Measurements from ENCODE around the gene ELOVL1.
"Not testable (repeated sequence)": the region's sequence is repeated elsewhere in the genome, so short reads cannot be mapped to it uniquely, and the experiment has no call there.

Gene ELOVL1

GRCh38 chr1:43381612-43382011, 13.8 kb upstream of the ELOVL1 start:
- no peak for DNase-seq (ENCODE audit: low spot score)

DNA sequence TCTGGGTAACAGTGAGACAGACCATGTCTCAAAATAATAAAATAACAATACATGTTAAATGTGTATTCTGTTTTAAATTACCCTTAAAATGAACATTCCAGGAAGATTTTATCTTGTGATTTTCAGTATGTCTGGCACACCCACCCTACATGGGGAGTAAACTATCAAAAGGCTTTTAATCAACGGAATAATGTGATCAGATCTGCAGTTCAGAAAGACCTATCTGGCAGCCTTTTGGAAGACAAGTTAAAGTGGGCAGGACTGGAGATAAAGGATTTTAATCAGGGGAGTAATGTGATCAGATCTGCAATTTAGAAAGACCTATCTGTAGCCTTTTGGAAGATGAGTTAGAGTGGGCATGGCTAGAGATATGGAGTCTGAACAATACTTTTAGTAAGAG, 11.7 kb upstream of the ELOVL1 start:
- DNase-seq (ENCODE audit: low spot score) = no peak

DNA sequence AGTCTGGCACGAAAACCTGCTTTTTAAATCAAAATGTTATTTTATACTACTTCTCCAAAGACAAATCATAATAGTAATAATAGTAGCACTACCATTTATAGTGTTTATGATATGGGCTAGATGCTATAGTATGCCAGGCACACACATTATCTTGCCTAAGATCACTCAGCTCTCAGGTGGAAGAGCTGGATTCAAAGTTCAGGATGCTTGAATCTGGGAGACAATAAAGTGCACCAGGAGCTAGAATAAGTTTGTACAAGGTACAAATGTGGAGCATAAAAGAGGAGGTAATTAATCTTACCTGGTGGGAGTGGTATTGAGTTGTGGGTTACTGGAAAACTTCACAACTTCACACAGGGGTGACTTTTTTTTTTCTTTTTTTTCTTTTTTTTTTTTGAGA, 10.0 kb upstream of the ELOVL1 start:
- no peak for DNase-seq (ENCODE audit: low spot score)

- DNase-seq (ENCODE audit: low spot score) = no peak
Measured at GRCh38 chr1:43376723-43377235, 9.0 kb upstream of the ELOVL1 start.

GRCh38 chr1:43373066-43373940, 5.5 kb upstream of the ELOVL1 start:
- no peak for DNase-seq (ENCODE audit: low spot score)

DNA sequence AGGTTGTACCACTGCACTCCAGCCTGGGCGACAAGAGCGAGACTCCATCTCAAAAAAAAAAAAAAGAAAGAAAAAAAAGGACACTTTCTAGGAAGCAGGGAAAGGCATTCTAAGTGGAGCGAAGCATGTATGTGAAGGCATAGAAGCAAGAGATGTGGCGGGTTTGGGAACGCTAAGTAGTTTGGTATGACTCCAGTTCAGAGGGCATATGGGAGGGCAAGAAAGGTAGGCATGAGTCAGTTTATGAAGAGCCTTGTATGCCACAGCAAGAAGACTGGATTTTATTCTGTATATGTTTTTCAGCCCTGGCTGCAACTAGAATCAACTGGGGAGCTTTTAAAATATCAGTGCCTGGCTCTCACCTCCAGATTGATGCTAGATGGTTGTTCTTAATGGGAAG, 4.4 kb upstream of the ELOVL1 start:
- no peak for DNase-seq (ENCODE audit: low spot score)

DNA sequence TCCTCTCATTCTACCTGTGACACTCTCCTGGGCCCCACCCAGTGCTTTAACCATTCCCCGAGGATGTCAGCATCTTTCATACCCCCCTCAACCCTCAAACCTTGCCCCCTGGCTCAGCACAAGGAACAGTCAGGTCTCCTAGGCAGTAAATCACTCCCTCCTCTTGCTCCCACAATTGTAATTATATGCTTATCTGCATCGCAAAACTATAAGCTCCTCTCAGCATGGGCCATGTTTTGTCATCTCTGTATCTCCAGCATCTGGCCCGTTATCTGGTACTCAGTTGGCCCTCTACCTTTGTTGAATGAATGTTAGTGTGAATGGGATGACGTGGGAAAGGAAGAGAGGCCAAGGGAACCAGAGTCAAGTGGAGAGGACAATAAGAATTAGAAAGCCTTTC, 2.8 kb upstream of the ELOVL1 start:
- DNase-seq (ENCODE audit: low spot score) = no peak

DNA sequence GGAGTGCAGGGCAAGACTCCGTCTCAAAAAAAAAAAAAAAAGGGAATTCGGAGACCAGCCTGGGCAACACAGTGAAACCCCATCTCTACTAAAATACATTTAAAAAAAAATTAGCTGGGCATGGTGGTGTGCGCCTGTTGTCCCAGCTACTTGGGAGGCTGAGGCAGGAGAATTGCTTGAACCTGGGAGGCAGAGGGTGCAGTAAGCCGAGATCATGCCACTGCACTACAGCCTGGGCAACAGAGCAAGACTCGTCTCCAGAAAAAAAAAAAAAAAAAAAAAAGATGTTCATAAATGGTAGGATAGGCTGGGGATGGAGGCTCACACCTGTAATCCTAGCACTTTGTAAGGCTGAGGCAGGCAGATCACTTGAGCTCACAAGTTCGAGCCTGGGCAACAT, 2.0 kb upstream of the ELOVL1 start:
- DNase-seq (ENCODE audit: low spot score) = not testable (repeated sequence)

DNA sequence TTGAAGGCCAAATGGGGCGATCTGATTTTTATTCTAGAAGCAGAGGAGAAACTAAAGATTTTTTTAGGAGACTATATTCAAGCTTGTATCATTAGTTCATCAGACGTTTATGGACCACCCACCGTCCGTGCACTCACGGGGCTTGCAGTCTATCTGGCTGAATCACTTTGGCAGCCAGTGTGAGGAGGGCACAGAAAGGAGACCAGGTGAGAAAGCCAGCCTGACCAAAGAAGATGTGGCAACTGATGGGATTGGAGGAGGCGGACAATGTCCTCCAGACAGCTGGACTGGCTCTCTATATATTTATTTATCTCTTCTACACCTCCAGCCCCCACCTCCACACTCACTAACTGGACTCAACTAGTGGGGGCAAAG, 822 bp upstream of the ELOVL1 start:
- no peak for DNase-seq (ENCODE audit: low spot score)

DNA sequence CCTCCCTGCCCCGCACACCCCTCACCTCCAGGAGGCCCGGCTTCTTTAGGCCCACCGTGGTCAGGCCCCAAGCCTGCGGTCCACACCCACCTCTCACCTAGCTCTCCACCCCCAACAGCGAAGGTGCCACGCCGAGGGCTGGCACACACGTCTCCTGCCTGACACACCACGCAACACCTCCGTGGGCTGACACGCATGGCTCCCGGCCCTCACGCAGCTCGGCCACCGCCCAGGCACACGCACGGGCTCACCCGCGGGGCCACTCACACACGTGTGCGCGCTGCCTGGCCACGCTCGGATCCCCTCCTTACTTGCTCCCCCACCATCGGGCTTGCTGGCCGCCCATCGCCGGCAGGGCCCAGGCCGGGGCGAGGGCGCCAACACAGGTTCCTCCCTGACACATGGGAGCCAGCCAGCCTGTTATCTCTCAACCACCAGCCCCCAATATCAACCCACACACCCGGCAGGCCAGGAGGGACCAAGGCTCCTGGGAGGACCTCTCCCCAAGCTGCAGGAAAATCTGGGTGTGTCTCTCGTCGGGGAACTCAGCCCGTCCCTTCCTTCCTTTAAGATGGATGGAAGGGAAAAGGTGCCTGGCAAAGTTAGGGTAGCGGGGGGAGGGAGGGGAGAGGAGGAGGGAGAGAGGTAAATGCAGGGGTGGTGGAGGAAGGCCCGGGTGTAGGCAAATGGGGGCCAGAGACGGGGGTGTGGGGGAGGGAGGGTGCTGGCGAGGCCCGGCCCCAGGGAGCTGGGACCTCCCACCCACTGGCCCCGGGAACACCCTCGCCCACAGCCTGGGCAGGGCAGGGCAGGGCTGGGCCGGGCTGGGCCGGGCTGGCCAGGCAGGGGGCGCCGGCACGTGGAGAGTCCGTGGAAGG, 546 bp downstream of the ELOVL1 start:
- no peak for DNase-seq (ENCODE audit: low spot score)

GRCh38 chr1:43366601-43367025, 1.2 kb downstream of the ELOVL1 start:
- no peak for DNase-seq (ENCODE audit: low spot score)

GRCh38 chr1:43366179-43366578, 1.6 kb downstream of the ELOVL1 start:
- DNase-seq (ENCODE audit: low spot score) = no peak

DNA sequence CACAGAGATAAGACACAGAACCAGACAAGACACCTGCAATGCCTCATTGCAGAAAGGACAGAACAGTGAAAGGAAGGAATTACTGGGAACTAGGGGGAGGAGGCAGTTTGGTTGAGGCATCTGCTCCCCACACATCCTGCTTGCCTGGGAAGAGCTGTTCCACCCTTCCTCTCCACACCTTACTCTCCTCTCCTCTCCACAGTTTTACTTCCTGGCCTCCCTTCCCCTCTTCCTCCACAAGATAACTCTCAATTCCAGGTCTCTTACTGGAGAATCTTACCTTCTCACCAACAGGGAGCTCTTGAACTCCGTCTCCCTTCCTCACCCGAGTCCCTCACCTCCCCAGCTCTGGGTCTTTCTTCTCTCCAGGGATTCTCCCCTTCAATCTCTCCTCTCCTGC, 2.1 kb downstream of the ELOVL1 start:
- DNase-seq (ENCODE audit: low spot score) = no peak

DNA sequence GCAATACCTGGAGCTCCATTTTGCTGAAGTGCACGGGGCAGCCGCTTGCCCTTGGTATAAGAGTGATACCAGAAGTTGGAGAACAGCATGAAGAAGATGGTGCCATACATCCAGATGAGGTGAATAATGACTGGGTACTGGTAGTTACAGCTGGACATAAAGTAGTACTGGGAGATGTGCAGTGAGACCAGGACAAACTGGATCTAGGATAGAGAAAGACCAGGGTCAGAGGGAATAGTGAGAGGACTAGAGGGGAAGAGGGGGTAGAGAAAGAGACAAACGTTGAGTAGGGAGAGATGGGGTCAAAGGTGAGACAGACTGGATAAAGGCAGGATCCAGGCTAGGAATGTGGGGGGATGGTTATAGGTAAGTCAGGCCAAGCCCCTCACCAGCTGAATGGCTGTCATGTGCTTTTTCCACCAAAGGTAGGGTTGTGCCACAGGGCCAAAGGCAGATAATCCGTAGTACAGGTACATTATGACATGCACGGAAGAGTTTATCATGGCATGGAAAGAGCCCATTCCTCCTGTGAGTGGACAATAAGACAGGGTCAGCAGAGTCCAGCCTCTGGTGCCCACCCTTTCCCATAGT, 3.8 kb downstream of the ELOVL1 start:
- no peak for DNase-seq (ENCODE audit: low spot score)

DNA sequence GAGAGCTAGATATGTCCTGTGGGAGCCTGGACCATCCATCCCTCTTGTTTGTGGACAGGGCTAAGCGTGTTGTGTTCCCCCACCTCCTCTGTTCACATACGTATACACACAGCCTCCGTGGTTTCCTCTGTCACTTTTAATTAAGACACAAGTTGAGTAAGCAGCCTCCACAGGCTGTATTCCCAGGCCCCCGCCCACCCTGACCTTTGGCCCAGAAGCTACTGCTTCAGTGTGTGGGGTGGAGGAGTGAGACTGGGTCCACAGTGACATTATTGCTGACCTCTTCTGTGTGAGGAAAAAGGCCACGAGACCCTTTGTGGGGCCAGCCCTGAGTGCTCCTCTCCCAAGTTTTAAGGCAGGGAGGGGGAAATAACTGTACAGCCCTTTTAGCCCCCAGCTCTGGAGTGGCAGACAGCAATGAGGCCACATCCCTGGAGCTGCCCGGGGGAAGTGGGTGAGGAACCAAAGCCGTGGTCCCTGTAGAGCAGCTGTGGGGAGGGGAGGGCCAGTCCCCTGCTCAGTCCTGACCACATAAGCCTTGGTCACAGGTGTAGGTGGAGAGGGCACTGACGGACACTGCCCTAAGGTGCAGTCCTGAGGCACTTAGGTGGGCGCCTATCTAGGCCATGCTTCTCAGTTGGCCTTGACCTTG, 4.4 kb downstream of the ELOVL1 start:
- no peak for DNase-seq (ENCODE audit: low spot score)

- DNase-seq (ENCODE audit: low spot score) = no peak
Measured at GRCh38 chr1:43360616-43361015, 7.2 kb downstream of the ELOVL1 start.

DNA sequence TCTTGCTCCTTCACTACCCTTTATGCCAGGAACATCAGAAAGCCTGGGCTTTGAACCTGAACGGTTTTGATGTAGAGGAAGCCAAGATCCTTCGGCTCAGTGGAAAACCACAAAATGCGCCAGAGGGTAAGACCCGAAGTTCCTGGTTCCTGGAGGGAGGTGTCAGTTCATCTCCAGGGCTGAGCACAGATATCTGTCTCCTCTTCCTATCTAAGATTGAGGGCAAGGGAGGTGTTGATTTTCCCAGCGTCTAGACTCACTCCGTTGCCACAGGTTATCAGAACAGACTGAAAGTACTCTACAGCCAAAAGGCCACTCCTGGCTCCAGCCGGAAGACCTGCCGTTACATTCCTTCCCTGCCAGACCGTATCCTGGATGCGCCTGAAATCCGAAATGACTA, 8.1 kb downstream of the ELOVL1 start:
- DNase-seq (ENCODE audit: low spot score) = no peak

DNA sequence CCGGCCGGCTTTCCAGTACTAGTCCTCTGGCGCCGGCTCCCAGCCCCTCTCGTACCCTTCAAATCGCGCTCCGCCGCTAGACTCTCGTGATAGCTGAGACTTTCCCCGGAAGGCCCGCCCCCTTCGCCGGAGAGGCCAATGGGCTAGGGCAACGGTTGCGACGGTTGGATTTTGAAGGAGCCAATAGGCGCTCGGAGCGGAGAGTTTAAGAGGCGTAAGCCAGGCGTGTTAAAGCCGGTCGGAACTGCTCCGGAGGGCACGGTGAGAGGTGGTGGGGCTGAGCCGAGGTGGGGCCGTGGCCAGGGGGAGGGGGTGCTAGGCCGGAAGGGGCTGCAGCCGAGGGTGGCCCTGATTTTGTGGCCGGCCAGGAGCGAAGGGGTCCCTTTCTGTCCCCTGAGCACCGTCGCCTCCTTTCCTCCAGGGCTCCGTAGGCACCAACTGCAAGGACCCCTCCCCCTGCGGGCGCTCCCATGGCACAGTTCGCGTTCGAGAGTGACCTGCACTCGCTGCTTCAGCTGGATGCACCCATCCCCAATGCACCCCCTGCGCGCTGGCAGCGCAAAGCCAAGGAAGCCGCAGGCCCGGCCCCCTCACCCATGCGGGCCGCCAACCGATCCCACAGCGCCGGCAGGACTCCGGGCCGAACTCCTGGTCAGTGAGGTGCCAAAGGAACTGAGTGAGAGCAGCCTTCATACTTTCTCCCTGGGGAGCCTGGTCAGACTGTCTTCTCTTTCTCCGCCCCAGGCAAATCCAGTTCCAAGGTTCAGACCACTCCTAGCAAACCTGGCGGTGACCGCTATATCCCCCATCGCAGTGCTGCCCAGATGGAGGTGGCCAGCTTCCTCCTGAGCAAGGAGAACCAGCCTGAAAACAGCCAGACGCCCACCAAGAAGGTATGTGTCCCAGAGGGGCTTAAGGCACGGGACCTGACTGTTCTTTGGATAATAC, 8.8 kb downstream of the ELOVL1 start, which contains the start of gene CDC20:
Gene CDC20, plus strand, starts transcription at position 236 of the 948 bp plus-strand sequence. Its CDS starts 235 bp downstream, at position 471.
- DNase-seq (ENCODE audit: low spot score) = peak; percentile 97

- peak; percentile 59 for DNase-seq (ENCODE audit: low spot score)
Measured at GRCh38 chr1:43358121-43358745, 9.6 kb downstream of the ELOVL1 start.

DNA sequence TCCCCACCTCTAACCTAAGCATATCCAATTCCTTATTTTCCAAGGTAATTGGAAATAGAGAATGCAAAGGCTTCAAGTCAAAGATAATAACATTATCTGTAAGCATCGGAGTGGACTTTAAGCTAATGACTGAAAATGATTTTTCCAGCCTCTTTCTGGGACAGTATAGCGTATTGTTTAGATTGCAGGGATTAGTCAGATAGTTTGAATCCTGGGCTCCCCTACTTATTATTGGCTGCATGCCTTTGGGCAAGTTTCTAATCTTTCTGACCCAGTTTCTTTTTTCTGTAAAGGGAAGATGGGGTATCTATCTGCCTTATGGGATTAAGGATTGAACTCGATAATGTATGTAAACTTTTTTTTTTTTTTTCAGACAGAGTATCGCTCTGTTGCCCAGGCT, 10.6 kb downstream of the ELOVL1 start:
- no peak for DNase-seq (ENCODE audit: low spot score)
